ENCODE results near the gene ZNF384.

ZNF384 gene

GRCh38 chr12:6644257-6644596 is 44.9 kb downstream of the ZNF384 start:
- no peak overlapping the region for H3K4me3 ChIP-seq (ENCODE audit: control insufficient read depth, low read depth, low read length)
- TF ChIP-seq CTCF (conservative IDR thresholded peaks at IDR 0.05; ENCODE audit: control insufficient read depth, insufficient read depth, low read depth, low read length) = no peak
- DNase-seq (ENCODE audit: low read depth) = no peak

GRCh38 chr12:6643569-6644256 is 45.5 kb downstream of the ZNF384 start:
- no peak for DNase-seq (ENCODE audit: low read depth)
- no peak for TF ChIP-seq CTCF (conservative IDR thresholded peaks at IDR 0.05; ENCODE audit: control insufficient read depth, insufficient read depth, low read depth, low read length)
- no peak overlapping the region for H3K4me3 ChIP-seq (ENCODE audit: control insufficient read depth, low read depth, low read length)

- no peak overlapping the region for H3K4me3 ChIP-seq (ENCODE audit: control insufficient read depth, low read depth, low read length)
- no peak for TF ChIP-seq CTCF (conservative IDR thresholded peaks at IDR 0.05; ENCODE audit: control insufficient read depth, insufficient read depth, low read depth, low read length)
- DNase-seq (ENCODE audit: low read depth) = no peak
Measured at GRCh38 chr12:6641131-6641530, 48.0 kb downstream of the ZNF384 start.

- no peak for DNase-seq (ENCODE audit: low read depth)
- TF ChIP-seq CTCF (conservative IDR thresholded peaks at IDR 0.05; ENCODE audit: control insufficient read depth, insufficient read depth, low read depth, low read length) = no peak
- H3K4me3 ChIP-seq (ENCODE audit: control insufficient read depth, low read depth, low read length) = no peak overlapping the region
Measured at GRCh38 chr12:6640497-6640896, 48.7 kb downstream of the ZNF384 start.

GRCh38 chr12:6639151-6639801 is 49.9 kb downstream of the ZNF384 start:
- no peak for DNase-seq (ENCODE audit: low read depth)
- no peak overlapping the region for H3K4me3 ChIP-seq (ENCODE audit: control insufficient read depth, low read depth, low read length)
- TF ChIP-seq CTCF (conservative IDR thresholded peaks at IDR 0.05; ENCODE audit: control insufficient read depth, insufficient read depth, low read depth, low read length) = no peak

GRCh38 chr12:6638305-6638704 is 50.9 kb downstream of the ZNF384 start:
- no peak for DNase-seq (ENCODE audit: low read depth)
- H3K4me3 ChIP-seq (ENCODE audit: control insufficient read depth, low read depth, low read length) = no peak overlapping the region
- no peak for TF ChIP-seq CTCF (conservative IDR thresholded peaks at IDR 0.05; ENCODE audit: control insufficient read depth, insufficient read depth, low read depth, low read length)

Measured in fibroblast of mammary gland (primary cell).